Subcutaneous abdominal adipose tissue (tissue), 5 donors: ENCODE data around the gene OR10H3.

Experiments
- H3K27ac ChIP-seq: one replicate; pipeline ENCODE4 v1.7.0; 2013; ENCODE audit warnings: low read depth, mild to moderate bottlenecking, inconsistent platforms, low read length, moderate library complexity
- H3K27me3 ChIP-seq, 5 donors: one replicate each; pipeline ENCODE4 v1.7.0; 2013; ENCODE audit warnings: low read length in 5 of 5, inconsistent platforms in 1 of 5; ENCODE audit not compliant: control insufficient read depth in 5 of 5, insufficient read depth in 4 of 5
- H3K36me3 ChIP-seq, 5 donors: one replicate each; pipeline ENCODE4 v1.7.0; 2013; ENCODE audit warnings: low read length in 5 of 5; ENCODE audit not compliant: control insufficient read depth in 5 of 5, insufficient read depth in 5 of 5
- H3K4me1 ChIP-seq, 5 donors: one replicate each; pipeline ENCODE4 v1.7.0; 2013; ENCODE audit warnings: low read length in 5 of 5, mild to moderate bottlenecking in 3 of 5, moderate library complexity in 1 of 5; ENCODE audit not compliant: control insufficient read depth in 5 of 5, insufficient read depth in 5 of 5
- H3K4me3 ChIP-seq, 5 donors: one replicate each; pipeline ENCODE4 v1.7.0; 2013; ENCODE audit warnings: low read length in 5 of 5, low read depth in 1 of 5
- H3K9ac ChIP-seq, 5 donors: one replicate each; pipeline ENCODE4 v1.7.0; 2013; ENCODE audit warnings: low read length in 5 of 5, mild to moderate bottlenecking in 4 of 5, moderate library complexity in 3 of 5
- H3K9me3 ChIP-seq, 5 donors: one replicate each; pipeline ENCODE4 v1.7.0; 2013; ENCODE audit warnings: low read length in 5 of 5; ENCODE audit not compliant: control insufficient read depth in 5 of 5
- donor health status: healthy.
- donor health status: healthy.
- donor health status: healthy.
- donor health status: healthy.
- donor health status: healthy.

Gene OR10H3

GRCh38 chr19:15737722-15738121 lies at the start of gene OR10H3:
TSS of gene OR10H3 (plus strand) at chr19:15737985. CDS start at chr19:15741393, 3,408 bp downstream.
- H3K36me3 ChIP-seq, result no peaks in the 10 kb centered on the region
- peaks cover 0 to 3% (median 0%) of the 10 kb centered on the region in 5 donors for H3K27me3 ChIP-seq
- peaks cover 7 to 25% (median 17%) of the 10 kb centered on the region in 5 donors for H3K9me3 ChIP-seq
- no peak within 1 kb of the TSS for H3K4me3 ChIP-seq
- no peak within 1 kb of the TSS for H3K9ac ChIP-seq
- H3K4me1 ChIP-seq, result no peaks in the 10 kb centered on the region
- no peak within 1 kb of the TSS for H3K27ac ChIP-seq

- Histone ChIP-seq H3K4me3 (no peak overlapping the region), H3K27me3 (no peaks in the 10 kb centered on the region), H3K36me3 (peaks cover 8 to 28% (median 13%) of the 10 kb centered on the region in 5 donors), H3K27ac (no peak overlapping the region), H3K9me3 (peaks cover 0 to 3% (median 2%) of the 10 kb centered on the region in 5 donors), H3K9ac (no peak overlapping the region), H3K4me1 (peaks cover 0 to 3% (median 0%) of the 10 kb centered on the region in 5 donors)
These were observed 41.1 kb upstream of the OR10H3 start for GRCh38 chr19:15696654-15697194.

- Histone ChIP-seq H3K9me3 (peaks cover 0 to 2% (median 0%) of the 10 kb centered on the region in 5 donors), H3K27me3 (no peaks in the 10 kb centered on the region), H3K36me3 (peaks cover 7 to 17% (median 8%) of the 10 kb centered on the region in 5 donors), H3K27ac (no peak overlapping the region), H3K4me3 (no peak overlapping the region), H3K4me1 (peaks cover 3 to 19% (median 18%) of the 10 kb centered on the region in 5 donors), H3K9ac (no peak overlapping the region)
These were observed 35.8 kb upstream of the OR10H3 start for GRCh38 chr19:15701757-15702533.

- no peaks in the 10 kb centered on the region for H3K27me3 ChIP-seq
- peaks cover 0 to 2% (median 0%) of the 10 kb centered on the region in 5 donors for H3K9me3 ChIP-seq
- H3K36me3 ChIP-seq, result peaks cover 3 to 11% (median 8%) of the 10 kb centered on the region in 5 donors
- H3K9ac ChIP-seq, result no peak overlapping the region
- H3K4me1 ChIP-seq, result peaks cover 3 to 19% (median 18%) of the 10 kb centered on the region in 5 donors
- no peak overlapping the region for H3K27ac ChIP-seq
- H3K4me3 ChIP-seq, result no peak overlapping the region
These were observed 35.3 kb upstream of the OR10H3 start for GRCh38 chr19:15702534-15702930.

GRCh38 chr19:15714638-15715037 lies 23.1 kb upstream of the OR10H3 start:
- H3K9ac ChIP-seq, result no peak overlapping the region
- no peak overlapping the region for H3K4me3 ChIP-seq

GRCh38 chr19:15715642-15716041 lies 22.1 kb upstream of the OR10H3 start:
- Histone ChIP-seq H3K27ac (no peak overlapping the region), H3K4me1 (no peaks in the 10 kb centered on the region), H3K27me3 (peaks cover 9 to 24% (median 20%) of the 10 kb centered on the region in 5 donors), H3K9me3 (peaks cover 0 to 5% (median 0%) of the 10 kb centered on the region in 5 donors), H3K4me3 (no peak overlapping the region), H3K36me3 (no peaks in the 10 kb centered on the region), H3K9ac (no peak overlapping the region)

More at GRCh38 chr19:15714638-15715037, 23.1 kb upstream of the OR10H3 start:
- Histone ChIP-seq H3K4me1 (no peaks in the 10 kb centered on the region), H3K36me3 (no peaks in the 10 kb centered on the region), H3K9me3 (peaks cover 0 to 5% (median 0%) of the 10 kb centered on the region in 5 donors), H3K27ac (no peak overlapping the region), H3K27me3 (peaks cover 4 to 22% (median 17%) of the 10 kb centered on the region in 5 donors)

GRCh38 chr19:15717809-15718208 lies 20.0 kb upstream of the OR10H3 start:
- H3K27me3 ChIP-seq, result peaks cover 9 to 28% (median 20%) of the 10 kb centered on the region in 5 donors
- H3K9ac ChIP-seq, result no peak overlapping the region
- H3K36me3 ChIP-seq, result no peaks in the 10 kb centered on the region
- H3K4me1 ChIP-seq, result no peaks in the 10 kb centered on the region
- no peaks in the 10 kb centered on the region for H3K9me3 ChIP-seq
- no peak overlapping the region for H3K27ac ChIP-seq
- H3K4me3 ChIP-seq, result no peak overlapping the region

- no peak overlapping the region for H3K4me3 ChIP-seq
- H3K9me3 ChIP-seq, result no peaks in the 10 kb centered on the region
- no peaks in the 10 kb centered on the region for H3K4me1 ChIP-seq
- H3K9ac ChIP-seq, result no peak overlapping the region
- no peaks in the 10 kb centered on the region for H3K36me3 ChIP-seq
- no peak overlapping the region for H3K27ac ChIP-seq
- H3K27me3 ChIP-seq, result peaks cover 16 to 37% (median 30%) of the 10 kb centered on the region in 5 donors
These were observed 16.5 kb upstream of the OR10H3 start for GRCh38 chr19:15721268-15721667.

GRCh38 chr19:15722956-15723355 lies 14.8 kb upstream of the OR10H3 start:
- Histone ChIP-seq H3K9ac (no peak overlapping the region), H3K36me3 (no peaks in the 10 kb centered on the region), H3K4me1 (no peaks in the 10 kb centered on the region), H3K27ac (no peak overlapping the region), H3K4me3 (no peak overlapping the region), H3K9me3 (no peaks in the 10 kb centered on the region), H3K27me3 (peaks cover 13 to 28% (median 22%) of the 10 kb centered on the region in 5 donors)

- Histone ChIP-seq H3K4me3 (no peak within 1 kb of the TSS), H3K4me1 (peaks cover 0 to 5% (median 0%) of the 10 kb centered on the region in 5 donors), H3K36me3 (no peaks in the 10 kb centered on the region), H3K27ac (no peak within 1 kb of the TSS), H3K9me3 (peaks cover 0 to 4% (median 0%) of the 10 kb centered on the region in 5 donors), H3K27me3 (peaks cover 8 to 15% (median 11%) of the 10 kb centered on the region in 5 donors), H3K9ac (no peak within 1 kb of the TSS)
These were observed 10.1 kb upstream of the OR10H3 start, which contains the start of gene OR10H2 for GRCh38 chr19:15727724-15728123. TSS of gene OR10H2 (plus strand) at chr19:15728024. CDS start at chr19:15728044, 20 bp downstream.
